ENCODE results near the gene FUS. TPM values are rescaled to one million over a fixed set of nuclear protein-coding genes. Genes with fewer than 3 reads are reported as not detected.

Gene FUS
- total RNA-seq, 1 experiment from 2014 or later = 1,264 TPM

- POLR2A ChIA-PET (ENCODE audit: low non-redundant PET) = no interaction called here
These were observed 2.8 kb upstream of the FUS start for GRCh38 chr16:31177136-31177535.

GRCh38 chr16:31179219-31179746, 656 bp upstream of the FUS start:
- ChIA-PET POLR2A (ENCODE audit: low non-redundant PET) (interaction anchor here (0.6 to 1.7 kb wide), 4 partner anchors 37 to 280 kb away, joined by 3 to 8 read pairs (median 4); partner anchors contain the start of genes ARMC5, ZNF646 and ZNF668), CTCF (no interaction called here)
- intact Hi-C loops (cut with micrococcal nuclease; ENCODE audit: unreplicated experiment) = no loop called here
- Histone ChIP-seq H3K36me3 (ENCODE audit: insufficient read depth, low read length, poor library complexity, severe bottlenecking) (peaks cover 36% of the 10 kb centered on the region), H3K9me3 (ENCODE audit: low read depth, low read length, poor library complexity, severe bottlenecking) (no peaks in the 10 kb centered on the region), H3K27me3 (replicated peaks; ENCODE audit: insufficient read depth, low read depth, low read length, poor library complexity) (no peaks in the 10 kb centered on the region), H3K27ac (ENCODE audit: low read depth, low read length, poor library complexity, severe bottlenecking) (peak overlapping the region; percentile 100), H3K4me1 (ENCODE audit: insufficient read depth, low read length, poor library complexity, severe bottlenecking) (peaks cover 9% of the 10 kb centered on the region), H3K4me3 (ENCODE audit: low read depth, low read length, poor library complexity, severe bottlenecking) (peak overlapping the region; percentile 88)
- TF ChIP-seq EZH2 (IDR thresholded peaks at IDR 0.05; ENCODE audit: borderline replicate concordance, low read depth, low read length, poor library complexity, severe bottlenecking) (no peak), CTCF (conservative IDR thresholded peaks at IDR 0.05; ENCODE audit: low read depth, low read length) (no peak)
- DNase-seq (ENCODE audit: low spot score) = no peak
- BruUV-seq (replicated peaks) = TSS peak; percentile 88

More at GRCh38 chr16:31177136-31177535, 2.8 kb upstream of the FUS start:
- CTCF ChIA-PET = no interaction called here
- Histone ChIP-seq H3K27me3 (replicated peaks; ENCODE audit: insufficient read depth, low read depth, low read length, poor library complexity) (no peaks in the 10 kb centered on the region), H3K36me3 (ENCODE audit: insufficient read depth, low read length, poor library complexity, severe bottlenecking) (peaks cover 14% of the 10 kb centered on the region), H3K4me3 (ENCODE audit: low read depth, low read length, poor library complexity, severe bottlenecking) (no peak overlapping the region), H3K27ac (ENCODE audit: low read depth, low read length, poor library complexity, severe bottlenecking) (no peak overlapping the region), H3K4me1 (ENCODE audit: insufficient read depth, low read length, poor library complexity, severe bottlenecking) (no peaks in the 10 kb centered on the region), H3K9me3 (ENCODE audit: low read depth, low read length, poor library complexity, severe bottlenecking) (no peaks in the 10 kb centered on the region)
- no peak for DNase-seq (ENCODE audit: low spot score)
- intact Hi-C loops (cut with micrococcal nuclease; ENCODE audit: unreplicated experiment) = no loop called here
- no peak for TF ChIP-seq CTCF (conservative IDR thresholded peaks at IDR 0.05; ENCODE audit: low read depth, low read length)
- no peak for TF ChIP-seq EZH2 (IDR thresholded peaks at IDR 0.05; ENCODE audit: borderline replicate concordance, low read depth, low read length, poor library complexity, severe bottlenecking)
- no TSS peak for BruUV-seq (replicated peaks)

- Histone ChIP-seq H3K36me3 (ENCODE audit: insufficient read depth, low read length, poor library complexity, severe bottlenecking) (peaks cover 56% of the 10 kb centered on the region), H3K4me3 (ENCODE audit: low read depth, low read length, poor library complexity, severe bottlenecking) (peak overlapping the region; percentile 88), H3K27ac (ENCODE audit: low read depth, low read length, poor library complexity, severe bottlenecking) (peak overlapping the region; percentile 100), H3K27me3 (replicated peaks; ENCODE audit: insufficient read depth, low read depth, low read length, poor library complexity) (no peaks in the 10 kb centered on the region), H3K9me3 (ENCODE audit: low read depth, low read length, poor library complexity, severe bottlenecking) (no peaks in the 10 kb centered on the region), H3K4me1 (ENCODE audit: insufficient read depth, low read length, poor library complexity, severe bottlenecking) (peaks cover 18% of the 10 kb centered on the region)
- intact Hi-C loops (cut with micrococcal nuclease; ENCODE audit: unreplicated experiment) = no loop called here
- DNase-seq (ENCODE audit: low spot score) = peak; percentile 56
- ChIA-PET CTCF (no interaction called here), POLR2A (ENCODE audit: low non-redundant PET) (interaction anchor here (1.1 to 1.4 kb wide), 2 partner anchors 9 to 64 kb away, joined by 4 to 10 read pairs; partner anchors contain the start of gene KAT8)
- TF ChIP-seq CTCF (conservative IDR thresholded peaks at IDR 0.05; ENCODE audit: low read depth, low read length) (no peak), EZH2 (IDR thresholded peaks at IDR 0.05; ENCODE audit: borderline replicate concordance, low read depth, low read length, poor library complexity, severe bottlenecking) (no peak)
- BruUV-seq (replicated peaks) = TSS peak; percentile 44
These were observed 1.3 kb downstream of the FUS start for GRCh38 chr16:31181102-31181830.

Measured in A673 (cell line).